Measurements from ENCODE around the gene EBI3.

The EBI3 gene

GRCh38 chr19:4206818-4207484, 22.4 kb upstream of the EBI3 start:
- H4K20me1 ChIP-seq (ENCODE audit: control insufficient read depth, insufficient read depth, low read depth, low read length) = no peaks in the 10 kb centered on the region
- no peaks in the 10 kb centered on the region for H3K27me3 ChIP-seq (ENCODE audit: control insufficient read depth, low read length)
- no peak overlapping the region for H3K4me2 ChIP-seq (ENCODE audit: low read length)
- H3K4me1 ChIP-seq (ENCODE audit: control insufficient read depth, low read length) = no peaks in the 10 kb centered on the region
- no peaks in the 10 kb centered on the region for H3K9me2 ChIP-seq (replicated peaks; ENCODE audit: control insufficient read depth, low read length)
- no peaks in the 10 kb centered on the region for H3K9me3 ChIP-seq (ENCODE audit: control insufficient read depth, insufficient read depth, low read length)
- TF ChIP-seq CTCF (IDR thresholded peaks at IDR 0.05; ENCODE audit: low read depth, low read length, poor library complexity, severe bottlenecking) (peak; percentile 30), EZH2phosphoT487 (IDR thresholded peaks at IDR 0.05; ENCODE audit: borderline replicate concordance, low read length) (no peak)
- no peak overlapping the region for H3K27ac ChIP-seq (ENCODE audit: low read depth, low read length)
- H3K79me2 ChIP-seq (ENCODE audit: control insufficient read depth, low read length) = no peaks in the 10 kb centered on the region
- H3K4me3 ChIP-seq (ENCODE audit: low read length) = no peak overlapping the region
- H3F3A ChIP-seq (ENCODE audit: control insufficient read depth, insufficient read depth) = no peaks in the 10 kb centered on the region
- H3K36me3 ChIP-seq (ENCODE audit: control insufficient read depth, low read length) = no peaks in the 10 kb centered on the region

GRCh38 chr19:4208385-4209094, 20.8 kb upstream of the EBI3 start:
- TF ChIP-seq EZH2phosphoT487 (IDR thresholded peaks at IDR 0.05; ENCODE audit: borderline replicate concordance, low read length) (no peak), CTCF (IDR thresholded peaks at IDR 0.05; ENCODE audit: low read depth, low read length, poor library complexity, severe bottlenecking) (peak; percentile 45)
- Histone ChIP-seq H3K4me1 (ENCODE audit: control insufficient read depth, low read length) (no peaks in the 10 kb centered on the region), H4K20me1 (ENCODE audit: control insufficient read depth, insufficient read depth, low read depth, low read length) (no peaks in the 10 kb centered on the region), H3K36me3 (ENCODE audit: control insufficient read depth, low read length) (no peaks in the 10 kb centered on the region), H3K9me3 (ENCODE audit: control insufficient read depth, insufficient read depth, low read length) (no peaks in the 10 kb centered on the region), H3K9me2 (replicated peaks; ENCODE audit: control insufficient read depth, low read length) (no peaks in the 10 kb centered on the region), H3K4me3 (ENCODE audit: low read length) (no peak overlapping the region), H3F3A (ENCODE audit: control insufficient read depth, insufficient read depth) (no peaks in the 10 kb centered on the region), H3K4me2 (ENCODE audit: low read length) (no peak overlapping the region), H3K79me2 (ENCODE audit: control insufficient read depth, low read length) (no peaks in the 10 kb centered on the region), H3K27ac (ENCODE audit: low read depth, low read length) (no peak overlapping the region), H3K27me3 (ENCODE audit: control insufficient read depth, low read length) (no peaks in the 10 kb centered on the region)

- no peaks in the 10 kb centered on the region for H4K20me1 ChIP-seq (ENCODE audit: control insufficient read depth, insufficient read depth, low read depth, low read length)
- no peak for TF ChIP-seq CTCF (IDR thresholded peaks at IDR 0.05; ENCODE audit: low read depth, low read length, poor library complexity, severe bottlenecking)
- TF ChIP-seq EZH2phosphoT487 (IDR thresholded peaks at IDR 0.05; ENCODE audit: borderline replicate concordance, low read length) = no peak
- no peaks in the 10 kb centered on the region for H3K79me2 ChIP-seq (ENCODE audit: control insufficient read depth, low read length)
Measured at GRCh38 chr19:4210166-4210731, 19.1 kb upstream of the EBI3 start.

More at GRCh38 chr19:4210166-4210731, 19.1 kb upstream of the EBI3 start:
- no peak overlapping the region for H3K4me3 ChIP-seq (ENCODE audit: low read length)
- H3K27ac ChIP-seq (ENCODE audit: low read depth, low read length) = no peak overlapping the region
- H3K4me2 ChIP-seq (ENCODE audit: low read length) = no peak overlapping the region
- no peaks in the 10 kb centered on the region for H3K9me3 ChIP-seq (ENCODE audit: control insufficient read depth, insufficient read depth, low read length)
- no peaks in the 10 kb centered on the region for H3K4me1 ChIP-seq (ENCODE audit: control insufficient read depth, low read length)
- H3K27me3 ChIP-seq (ENCODE audit: control insufficient read depth, low read length) = peaks cover 9% of the 10 kb centered on the region; the same call in 1 of the 2 replicates
- H3F3A ChIP-seq (ENCODE audit: control insufficient read depth, insufficient read depth) = no peaks in the 10 kb centered on the region
- no peaks in the 10 kb centered on the region for H3K36me3 ChIP-seq (ENCODE audit: control insufficient read depth, low read length)
- H3K9me2 ChIP-seq (replicated peaks; ENCODE audit: control insufficient read depth, low read length) = no peaks in the 10 kb centered on the region

Measured in DOHH2 (cell line).